HepG2 (cell line): ENCODE measurements around the gene RGS1.

Experiments used
- CHD2 ChIP-seq: IDR thresholded peaks from 2 replicates; pipeline ENCODE4 v1.6.1; 2011; ENCODE audit warnings: low read depth, low read length, improper control_type of control experiment
- CREM ChIP-seq, 2 experiments: sonication (generic) in 1 of 2; formaldehyde crosslinking in 1 of 2; IDR thresholded peaks; 2 replicates each; pipeline versions ENCODE4 v1.4.0 to v1.6.1; 2016 to 2020; ENCODE audit warnings: antibody characterized with exemption in 1 of 2, mild to moderate bottlenecking in 1 of 2, missing genetic modification reagents in 1 of 2
- CTCF ChIP-seq: sonication (generic); formaldehyde crosslinking; IDR thresholded peaks from 2 replicates; pipeline ENCODE4 v1.5.0; 2020; ENCODE audit warnings: mild to moderate bottlenecking, missing genetic modification reagents, moderate library complexity
- E2F5 ChIP-seq: sonication (generic); formaldehyde crosslinking; conservative IDR thresholded peaks from 2 replicates; pipeline ENCODE4 v1.4.0; 2020; ENCODE audit warnings: missing genetic modification reagents
- HOXA7 ChIP-seq: sonication (generic); formaldehyde crosslinking; IDR thresholded peaks from 2 replicates; pipeline ENCODE4 v1.8.1; 2022; ENCODE audit warnings: mild to moderate bottlenecking, missing genetic modification reagents, moderate library complexity
- MLXIP ChIP-seq: sonication (generic); formaldehyde crosslinking; IDR thresholded peaks from 2 replicates; pipeline ENCODE4 v1.9.0; 2021; ENCODE audit warnings: missing genetic modification reagents, borderline replicate concordance
- NR1H2 ChIP-seq: sonication (generic); formaldehyde crosslinking; IDR thresholded peaks from 2 replicates; pipeline ENCODE4 v1.8.1; 2022; ENCODE audit warnings: low read depth, missing genetic modification reagents, borderline replicate concordance
- PAX8 ChIP-seq: sonication (generic); formaldehyde crosslinking; IDR thresholded peaks from 2 replicates; pipeline ENCODE4 v1.8.0; 2022; ENCODE audit warnings: mild to moderate bottlenecking, missing genetic modification reagents, borderline replicate concordance
- PHB2 ChIP-seq: fragments of 450-650 bp; IDR thresholded peaks from 2 replicates; pipeline ENCODE4 v1.6.1; 2018; ENCODE audit not compliant: partially characterized antibody
- POLR2A ChIP-seq, 2 experiments: IDR thresholded peaks; 2 replicates each; pipeline ENCODE4 v1.6.1; 2011; ENCODE audit warnings: low read depth in 2 of 2, low read length in 2 of 2, mild to moderate bottlenecking in 1 of 2, moderate library complexity in 1 of 2; ENCODE audit not compliant: insufficient read depth in 1 of 2
- REST ChIP-seq, 2 experiments: IDR thresholded peaks; 2 replicates each; pipeline ENCODE4 v1.6.1; 2011 to 2012; ENCODE audit warnings: low read length in 2 of 2, borderline replicate concordance in 1 of 2, low read depth in 1 of 2, mild to moderate bottlenecking in 1 of 2, moderate library complexity in 1 of 2
- ZNF121 ChIP-seq: sonication (generic); formaldehyde crosslinking; IDR thresholded peaks from 2 replicates; pipeline ENCODE4 v1.5.0; 2020; ENCODE audit warnings: mild to moderate bottlenecking, missing genetic modification reagents
- ZNF687 ChIP-seq: sonication (generic); formaldehyde crosslinking; IDR thresholded peaks from 2 replicates; pipeline ENCODE4 v1.5.1; 2020; ENCODE audit warnings: mild to moderate bottlenecking, missing genetic modification reagents, moderate library complexity
- ZNF781 ChIP-seq: sonication (generic); formaldehyde crosslinking; IDR thresholded peaks from 2 replicates; pipeline ENCODE4 v1.5.1; 2020; ENCODE audit warnings: borderline replicate concordance, mild to moderate bottlenecking, missing genetic modification reagents; ENCODE audit errors: not compliant biosample characterization

- TF ChIP-seq CREM (IDR thresholded peaks at IDR 0.05) = no peak
- TF ChIP-seq CREM (CRISPR knock-in tag; IDR thresholded peaks at IDR 0.05) = no peak
- no peak for TF ChIP-seq ZNF687 (CRISPR knock-in tag)
- TF ChIP-seq NR1H2 (CRISPR knock-in tag) = no peak
- no peak for TF ChIP-seq REST (IDR thresholded peaks at IDR 0.05; ENCODE audit: borderline replicate concordance in 1 of 2, low read depth in 1 of 2, low read length in 2 of 2)
- TF ChIP-seq E2F5 (CRISPR knock-in tag) = no peak
- TF ChIP-seq PHB2 = no peak
- no peak for TF ChIP-seq MLXIP (CRISPR knock-in tag)
- TF ChIP-seq CHD2 = no peak
- TF ChIP-seq ZNF781 (CRISPR knock-in tag) = no peak
- TF ChIP-seq PAX8 (CRISPR knock-in tag) = no peak
- no peak for TF ChIP-seq CTCF (CRISPR knock-in tag)
- no peak for TF ChIP-seq POLR2A (IDR thresholded peaks at IDR 0.05; ENCODE audit: insufficient read depth in 1 of 2, low read depth in 2 of 2, low read length in 2 of 2)
- no peak for TF ChIP-seq HOXA7 (CRISPR knock-in tag)
- TF ChIP-seq ZNF121 (CRISPR knock-in tag) = no peak
Measured at GRCh38 chr1:192587386-192588266, 12.1 kb downstream of the RGS1 start.
